HCT116 (cell line): ENCODE data around the gene TCF12.

ENCODE experiments used
- EZH2phosphoT487 ChIP-seq: fragments of 200-600 bp; IDR thresholded peaks from 2 replicates; pipeline ENCODE4 v1.6.1; 2018; ENCODE audit warnings: antibody characterized with exemption, borderline replicate concordance
- POLR2A ChIP-seq: IDR thresholded peaks from 2 replicates; pipeline ENCODE4 v1.7.0; 2011; ENCODE audit warnings: borderline replicate concordance; ENCODE audit not compliant: insufficient read depth, insufficient read length; ENCODE audit errors: extremely low read depth
- SIN3A ChIP-seq: IDR thresholded peaks from 2 replicates; pipeline ENCODE4 v1.6.1; 2012; ENCODE audit warnings: low read depth
- SP1 ChIP-seq: IDR thresholded peaks from 2 replicates; pipeline ENCODE4 v1.6.1; 2012; ENCODE audit warnings: low read depth
- ZFX ChIP-seq: fragments of 450-650 bp; IDR thresholded peaks from 2 replicates; pipeline ENCODE4 v1.6.1; 2017
- TF ChIP-seq, protein P1 (sequence below), 3 experiments: fragments of 200-600 bp in 1 of 3; sonication (generic) in 1 of 3; IDR thresholded peaks in 2 of 3; conservative IDR thresholded peaks in 1 of 3; 2 replicates each; pipeline ENCODE4 v1.5.1; 2012 to 2017; ENCODE audit warnings: low read depth in 2 of 3, low read length in 2 of 3, antibody characterized with exemption in 1 of 3, borderline replicate concordance in 1 of 3, control low read depth in 1 of 3, mild to moderate bottlenecking in 1 of 3, mixed read lengths in 1 of 3, mixed run types in 1 of 3, moderate library complexity in 1 of 3; ENCODE audit not compliant: insufficient read depth in 1 of 3
- TF ChIP-seq, protein P2 (sequence below): IDR thresholded peaks from 2 replicates; pipeline ENCODE4 v1.6.1; 2012

- TF ChIP-seq EZH2phosphoT487, result no peak
- no peak for TF ChIP-seq ZFX
- TF ChIP-seq, protein P1, sequence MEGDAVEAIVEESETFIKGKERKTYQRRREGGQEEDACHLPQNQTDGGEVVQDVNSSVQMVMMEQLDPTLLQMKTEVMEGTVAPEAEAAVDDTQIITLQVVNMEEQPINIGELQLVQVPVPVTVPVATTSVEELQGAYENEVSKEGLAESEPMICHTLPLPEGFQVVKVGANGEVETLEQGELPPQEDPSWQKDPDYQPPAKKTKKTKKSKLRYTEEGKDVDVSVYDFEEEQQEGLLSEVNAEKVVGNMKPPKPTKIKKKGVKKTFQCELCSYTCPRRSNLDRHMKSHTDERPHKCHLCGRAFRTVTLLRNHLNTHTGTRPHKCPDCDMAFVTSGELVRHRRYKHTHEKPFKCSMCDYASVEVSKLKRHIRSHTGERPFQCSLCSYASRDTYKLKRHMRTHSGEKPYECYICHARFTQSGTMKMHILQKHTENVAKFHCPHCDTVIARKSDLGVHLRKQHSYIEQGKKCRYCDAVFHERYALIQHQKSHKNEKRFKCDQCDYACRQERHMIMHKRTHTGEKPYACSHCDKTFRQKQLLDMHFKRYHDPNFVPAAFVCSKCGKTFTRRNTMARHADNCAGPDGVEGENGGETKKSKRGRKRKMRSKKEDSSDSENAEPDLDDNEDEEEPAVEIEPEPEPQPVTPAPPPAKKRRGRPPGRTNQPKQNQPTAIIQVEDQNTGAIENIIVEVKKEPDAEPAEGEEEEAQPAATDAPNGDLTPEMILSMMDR (IDR thresholded peaks at IDR 0.05 in 2 of 3, conservative IDR thresholded peaks at IDR 0.05 in 1 of 3; ENCODE audit: borderline replicate concordance in 1 of 3, insufficient read depth in 1 of 3, low read depth in 2 of 3, low read length in 2 of 3), result no peak
- no peak for TF ChIP-seq POLR2A
- TF ChIP-seq SP1, result no peak
- no peak for TF ChIP-seq SIN3A
- TF ChIP-seq, protein P2, sequence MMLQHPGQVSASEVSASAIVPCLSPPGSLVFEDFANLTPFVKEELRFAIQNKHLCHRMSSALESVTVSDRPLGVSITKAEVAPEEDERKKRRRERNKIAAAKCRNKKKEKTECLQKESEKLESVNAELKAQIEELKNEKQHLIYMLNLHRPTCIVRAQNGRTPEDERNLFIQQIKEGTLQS, result no peak
Observed at GRCh38 chr15:57290826-57291225, 372.4 kb downstream of the TCF12 start.
